ENCODE data around the gene CDH7.

- no peak for TF ChIP-seq CTCF (IDR thresholded peaks at IDR 0.05)
- TF ChIP-seq EP300 (IDR thresholded peaks at IDR 0.05) = no peak
- no peak for TF ChIP-seq POLR2A (IDR thresholded peaks at IDR 0.05)
These were observed 40.9 kb downstream of the CDH7 start for GRCh38 chr18:65791719-65792118.
